HTERT RPE-1 (cell line): ENCODE data around the gene KLF8.

Experiments
- in situ Hi-C: fragments of 300-500 bp; cut with MboI; formaldehyde crosslinking; loops from 4 replicates; pipeline ENCODE4 v1.14.3; 2020; ENCODE audit warnings: low sequenced_read_pairs

The KLF8 gene

GRCh38 chrX:56309881-56310280 is 77.7 kb downstream of the KLF8 start:
- in situ Hi-C loops = no loop called here

GRCh38 chrX:56310581-56310980 is 78.4 kb downstream of the KLF8 start:
- in situ Hi-C loops = no loop called here

GRCh38 chrX:56313308-56313707 is 81.2 kb downstream of the KLF8 start:
- in situ Hi-C loops = no loop called here

GRCh38 chrX:56314334-56314733 is 82.2 kb downstream of the KLF8 start:
- in situ Hi-C loops = no loop called here

GRCh38 chrX:56318076-56318475 is 85.9 kb downstream of the KLF8 start:
- in situ Hi-C loops = no loop called here

- in situ Hi-C loops = no loop called here
Observed at GRCh38 chrX:56319165-56319564, 87.0 kb downstream of the KLF8 start.
